Measurements from ENCODE around the gene CCNC. TPM values are rescaled to one million over a fixed set of nuclear protein-coding genes. Genes with fewer than 3 reads are reported as not detected.
A peak's percentile ranks its signal among the peaks of the same experiment; 100 is the strongest.

CCNC gene
- total and polyA plus RNA-seq, 2 of the 13 experiments (the other 11 are each of a cell fraction or from before 2014, with no cell fraction given): 69.6 to 141 TPM

DNA sequence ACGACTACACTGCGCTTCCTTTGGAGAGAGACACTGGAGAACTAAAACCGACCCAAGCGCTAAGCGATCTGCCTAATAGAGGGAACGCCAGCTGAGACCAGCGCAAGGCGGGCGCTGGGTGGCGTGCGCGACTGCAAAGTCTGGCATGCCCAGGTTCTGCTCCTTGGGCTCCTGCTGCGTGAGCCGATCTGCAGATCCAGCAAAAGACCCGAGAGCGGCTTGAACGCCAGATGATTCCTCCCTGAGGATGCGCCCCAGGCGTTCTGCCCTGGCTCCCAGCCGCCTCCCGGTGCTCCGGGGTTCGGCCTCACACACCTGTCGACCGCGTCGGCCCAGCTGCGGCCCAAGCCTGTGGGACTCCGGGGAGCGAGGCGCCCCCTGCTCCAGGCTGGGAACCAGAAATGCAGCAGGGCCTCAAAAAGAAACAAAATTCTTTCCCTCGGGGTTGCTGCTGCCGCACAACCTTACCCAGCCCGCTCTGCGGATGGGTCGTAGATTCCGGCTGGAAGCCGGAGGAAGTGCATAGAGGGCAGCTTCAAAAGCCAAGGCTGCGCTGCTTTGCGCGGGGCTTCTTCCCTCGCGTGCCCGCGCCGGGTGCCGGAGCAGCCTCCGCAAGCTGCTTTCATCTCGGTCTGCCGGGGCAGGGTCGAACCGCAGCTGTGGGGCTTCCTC lies 20.3 kb upstream of the CCNC start (continued):
- TF ChIP-seq REL (CRISPR knock-in tag; conservative IDR thresholded peaks at IDR 0.05): no peak
- TF ChIP-seq, protein P1, sequence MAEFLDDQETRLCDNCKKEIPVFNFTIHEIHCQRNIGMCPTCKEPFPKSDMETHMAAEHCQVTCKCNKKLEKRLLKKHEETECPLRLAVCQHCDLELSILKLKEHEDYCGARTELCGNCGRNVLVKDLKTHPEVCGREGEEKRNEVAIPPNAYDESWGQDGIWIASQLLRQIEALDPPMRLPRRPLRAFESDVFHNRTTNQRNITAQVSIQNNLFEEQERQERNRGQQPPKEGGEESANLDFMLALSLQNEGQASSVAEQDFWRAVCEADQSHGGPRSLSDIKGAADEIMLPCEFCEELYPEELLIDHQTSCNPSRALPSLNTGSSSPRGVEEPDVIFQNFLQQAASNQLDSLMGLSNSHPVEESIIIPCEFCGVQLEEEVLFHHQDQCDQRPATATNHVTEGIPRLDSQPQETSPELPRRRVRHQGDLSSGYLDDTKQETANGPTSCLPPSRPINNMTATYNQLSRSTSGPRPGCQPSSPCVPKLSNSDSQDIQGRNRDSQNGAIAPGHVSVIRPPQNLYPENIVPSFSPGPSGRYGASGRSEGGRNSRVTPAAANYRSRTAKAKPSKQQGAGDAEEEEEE (CRISPR knock-in tag; IDR thresholded peaks at IDR 0.05; ENCODE audit: borderline replicate concordance): no peak
- TF ChIP-seq RORA (CRISPR knock-in tag; IDR thresholded peaks at IDR 0.05): no peak
- TF ChIP-seq, protein P2, sequence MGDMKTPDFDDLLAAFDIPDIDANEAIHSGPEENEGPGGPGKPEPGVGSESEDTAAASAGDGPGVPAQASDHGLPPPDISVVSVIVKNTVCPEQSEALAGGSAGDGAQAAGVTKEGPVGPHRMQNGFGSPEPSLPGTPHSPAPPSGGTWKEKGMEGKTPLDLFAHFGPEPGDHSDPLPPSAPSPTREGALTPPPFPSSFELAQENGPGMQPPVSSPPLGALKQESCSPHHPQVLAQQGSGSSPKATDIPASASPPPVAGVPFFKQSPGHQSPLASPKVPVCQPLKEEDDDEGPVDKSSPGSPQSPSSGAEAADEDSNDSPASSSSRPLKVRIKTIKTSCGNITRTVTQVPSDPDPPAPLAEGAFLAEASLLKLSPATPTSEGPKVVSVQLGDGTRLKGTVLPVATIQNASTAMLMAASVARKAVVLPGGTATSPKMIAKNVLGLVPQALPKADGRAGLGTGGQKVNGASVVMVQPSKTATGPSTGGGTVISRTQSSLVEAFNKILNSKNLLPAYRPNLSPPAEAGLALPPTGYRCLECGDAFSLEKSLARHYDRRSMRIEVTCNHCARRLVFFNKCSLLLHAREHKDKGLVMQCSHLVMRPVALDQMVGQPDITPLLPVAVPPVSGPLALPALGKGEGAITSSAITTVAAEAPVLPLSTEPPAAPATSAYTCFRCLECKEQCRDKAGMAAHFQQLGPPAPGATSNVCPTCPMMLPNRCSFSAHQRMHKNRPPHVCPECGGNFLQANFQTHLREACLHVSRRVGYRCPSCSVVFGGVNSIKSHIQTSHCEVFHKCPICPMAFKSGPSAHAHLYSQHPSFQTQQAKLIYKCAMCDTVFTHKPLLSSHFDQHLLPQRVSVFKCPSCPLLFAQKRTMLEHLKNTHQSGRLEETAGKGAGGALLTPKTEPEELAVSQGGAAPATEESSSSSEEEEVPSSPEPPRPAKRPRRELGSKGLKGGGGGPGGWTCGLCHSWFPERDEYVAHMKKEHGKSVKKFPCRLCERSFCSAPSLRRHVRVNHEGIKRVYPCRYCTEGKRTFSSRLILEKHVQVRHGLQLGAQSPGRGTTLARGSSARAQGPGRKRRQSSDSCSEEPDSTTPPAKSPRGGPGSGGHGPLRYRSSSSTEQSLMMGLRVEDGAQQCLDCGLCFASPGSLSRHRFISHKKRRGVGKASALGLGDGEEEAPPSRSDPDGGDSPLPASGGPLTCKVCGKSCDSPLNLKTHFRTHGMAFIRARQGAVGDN (CRISPR knock-in tag; IDR thresholded peaks at IDR 0.05): peak; percentile 80
- TF ChIP-seq SP4 (CRISPR knock-in tag; IDR thresholded peaks at IDR 0.05): no peak
- no peak for TF ChIP-seq GRHL1 (CRISPR knock-in tag; conservative IDR thresholded peaks at IDR 0.05)
- TF ChIP-seq SALL2 (CRISPR knock-in tag; IDR thresholded peaks at IDR 0.05): 0 out of 2 replicates have a peak, but pooled peaks have one; percentile 55
- TF ChIP-seq ZBTB44 (CRISPR knock-in tag; IDR thresholded peaks at IDR 0.05): no peak
- no peak for TF ChIP-seq MIER3 (CRISPR knock-in tag; IDR thresholded peaks at IDR 0.05; ENCODE audit: borderline replicate concordance)
- TF ChIP-seq MAZ (IDR thresholded peaks at IDR 0.05; ENCODE audit: borderline replicate concordance, low read depth, low read length): no peak
- peak; percentile 53; the same call in 1 of the 2 replicates for TF ChIP-seq MAZ (CRISPR knock-in tag; IDR thresholded peaks at IDR 0.05; ENCODE audit: low read depth)
- TF ChIP-seq ZSCAN31 (CRISPR knock-in tag; IDR thresholded peaks at IDR 0.05; ENCODE audit: low read depth): 0 out of 2 replicates have a peak, but pooled peaks have one; percentile 38
- TF ChIP-seq BCL6 (CRISPR knock-in tag; IDR thresholded peaks at IDR 0.05): 0 out of 2 replicates have a peak, but pooled peaks have one; percentile 30
- TF ChIP-seq, protein P3, sequence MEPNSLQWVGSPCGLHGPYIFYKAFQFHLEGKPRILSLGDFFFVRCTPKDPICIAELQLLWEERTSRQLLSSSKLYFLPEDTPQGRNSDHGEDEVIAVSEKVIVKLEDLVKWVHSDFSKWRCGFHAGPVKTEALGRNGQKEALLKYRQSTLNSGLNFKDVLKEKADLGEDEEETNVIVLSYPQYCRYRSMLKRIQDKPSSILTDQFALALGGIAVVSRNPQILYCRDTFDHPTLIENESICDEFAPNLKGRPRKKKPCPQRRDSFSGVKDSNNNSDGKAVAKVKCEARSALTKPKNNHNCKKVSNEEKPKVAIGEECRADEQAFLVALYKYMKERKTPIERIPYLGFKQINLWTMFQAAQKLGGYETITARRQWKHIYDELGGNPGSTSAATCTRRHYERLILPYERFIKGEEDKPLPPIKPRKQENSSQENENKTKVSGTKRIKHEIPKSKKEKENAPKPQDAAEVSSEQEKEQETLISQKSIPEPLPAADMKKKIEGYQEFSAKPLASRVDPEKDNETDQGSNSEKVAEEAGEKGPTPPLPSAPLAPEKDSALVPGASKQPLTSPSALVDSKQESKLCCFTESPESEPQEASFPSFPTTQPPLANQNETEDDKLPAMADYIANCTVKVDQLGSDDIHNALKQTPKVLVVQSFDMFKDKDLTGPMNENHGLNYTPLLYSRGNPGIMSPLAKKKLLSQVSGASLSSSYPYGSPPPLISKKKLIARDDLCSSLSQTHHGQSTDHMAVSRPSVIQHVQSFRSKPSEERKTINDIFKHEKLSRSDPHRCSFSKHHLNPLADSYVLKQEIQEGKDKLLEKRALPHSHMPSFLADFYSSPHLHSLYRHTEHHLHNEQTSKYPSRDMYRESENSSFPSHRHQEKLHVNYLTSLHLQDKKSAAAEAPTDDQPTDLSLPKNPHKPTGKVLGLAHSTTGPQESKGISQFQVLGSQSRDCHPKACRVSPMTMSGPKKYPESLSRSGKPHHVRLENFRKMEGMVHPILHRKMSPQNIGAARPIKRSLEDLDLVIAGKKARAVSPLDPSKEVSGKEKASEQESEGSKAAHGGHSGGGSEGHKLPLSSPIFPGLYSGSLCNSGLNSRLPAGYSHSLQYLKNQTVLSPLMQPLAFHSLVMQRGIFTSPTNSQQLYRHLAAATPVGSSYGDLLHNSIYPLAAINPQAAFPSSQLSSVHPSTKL (CRISPR knock-in tag; IDR thresholded peaks at IDR 0.05): peak; percentile 30; the same call in 1 of the 2 replicates
